HG02759 (cell line): ENCODE measurements around the gene FYB1.
A peak's percentile ranks its signal among the peaks of the same experiment; 100 is the strongest.

Source experiments
- ATAC-seq: cut with Tn5 transposase; IDR thresholded peaks from one replicate; pipeline ENCODE4 v1.9.1; 2021; ENCODE audit warnings: mild to moderate bottlenecking, moderate library complexity; ENCODE audit not compliant: unreplicated experiment

The FYB1 gene

GRCh38 chr5:39059064-39059463 lies 160.3 kb downstream of the FYB1 start:
- no peak for ATAC-seq

GRCh38 chr5:39058178-39058921 lies 161.0 kb downstream of the FYB1 start:
- ATAC-seq = peak; percentile 75

- peak; percentile 47 for ATAC-seq
These were observed 161.6 kb downstream of the FYB1 start for GRCh38 chr5:39057734-39058133.

GRCh38 chr5:39055768-39056398 lies 163.5 kb downstream of the FYB1 start:
- no peak for ATAC-seq
